Measurements from ENCODE around the gene KIAA1217. TPM values are rescaled to one million over a fixed set of nuclear protein-coding genes. Genes with fewer than 3 reads are reported as not detected.

The KIAA1217 gene
- total RNA-seq, 1 donor from 2014 or later: 13.0 TPM

- Histone ChIP-seq H3K4me3 (no peak overlapping the region), H3K27ac (no peak overlapping the region), H3K27me3 (no peaks in the 10 kb centered on the region), H3K36me3 (no peaks in the 10 kb centered on the region), H3K9me3 (no peaks in the 10 kb centered on the region), H3K4me1 (no peaks in the 10 kb centered on the region)
- no peak for DNase-seq (ENCODE audit: low spot score in 2 of 2)
- no peak for TF ChIP-seq CTCF (IDR thresholded peaks at IDR 0.05)
- intact Hi-C loops (cut with DNase I): loop anchor here (5.0 kb wide), 1 partner anchor 33 kb away; no protein-coding TSS in a partner anchor
Measured at GRCh38 chr10:24394461-24395190, 185.7 kb downstream of the KIAA1217 start.

GRCh38 chr10:24396396-24396795, 187.5 kb downstream of the KIAA1217 start:
- Histone ChIP-seq H3K36me3 (no peaks in the 10 kb centered on the region), H3K4me1 (no peaks in the 10 kb centered on the region), H3K4me3 (no peak overlapping the region), H3K9me3 (no peaks in the 10 kb centered on the region), H3K27ac (no peak overlapping the region), H3K27me3 (no peaks in the 10 kb centered on the region)
- no peak for DNase-seq (ENCODE audit: low spot score in 2 of 2)
- no peak for TF ChIP-seq CTCF (IDR thresholded peaks at IDR 0.05)
- intact Hi-C loops (cut with DNase I): no loop called here

GRCh38 chr10:24397662-24398061, 188.7 kb downstream of the KIAA1217 start:
- intact Hi-C loops (cut with DNase I): no loop called here
- Histone ChIP-seq H3K27ac (no peak overlapping the region), H3K9me3 (no peaks in the 10 kb centered on the region), H3K36me3 (no peaks in the 10 kb centered on the region), H3K27me3 (no peaks in the 10 kb centered on the region), H3K4me1 (no peaks in the 10 kb centered on the region), H3K4me3 (no peak overlapping the region)
- no peak for TF ChIP-seq CTCF (IDR thresholded peaks at IDR 0.05)
- no peak for DNase-seq (ENCODE audit: low spot score in 2 of 2)

GRCh38 chr10:24404567-24404966, 195.6 kb downstream of the KIAA1217 start:
- H3K4me3 ChIP-seq: no peak overlapping the region
- H3K4me1 ChIP-seq: no peaks in the 10 kb centered on the region
- no peaks in the 10 kb centered on the region for H3K36me3 ChIP-seq
- no peak for TF ChIP-seq CTCF (IDR thresholded peaks at IDR 0.05)
- no peak for DNase-seq (ENCODE audit: low spot score in 2 of 2)
- intact Hi-C loops (cut with DNase I): no loop called here
- H3K27me3 ChIP-seq: no peaks in the 10 kb centered on the region
- H3K9me3 ChIP-seq: no peaks in the 10 kb centered on the region
- H3K27ac ChIP-seq: no peak overlapping the region

GRCh38 chr10:24405635-24406034, 196.7 kb downstream of the KIAA1217 start:
- no peak for DNase-seq (ENCODE audit: low spot score in 2 of 2)
- Histone ChIP-seq H3K4me3 (no peak overlapping the region), H3K9me3 (no peaks in the 10 kb centered on the region), H3K36me3 (no peaks in the 10 kb centered on the region), H3K27me3 (no peaks in the 10 kb centered on the region), H3K4me1 (no peaks in the 10 kb centered on the region), H3K27ac (no peak overlapping the region)
- TF ChIP-seq CTCF (IDR thresholded peaks at IDR 0.05): no peak
- intact Hi-C loops (cut with DNase I): no loop called here
